Caco-2 (cell line): ENCODE measurements around the gene CDC42BPB. TPM values are rescaled to one million over a fixed set of nuclear protein-coding genes. Genes with fewer than 3 reads are reported as not detected.

Experiments used
- BruUV-seq: library from RNA; stranded (reverse); fragments of 400-500 nt; replicated peaks from 2 replicates; lab custom pipeline; 2021; lab: Mats Ljungman, UMichigan
- CTCF ChIA-PET: fragments of 300-600 bp; sonication (Branson Sonifier 250); formaldehyde crosslinking; loops from one replicate; lab custom pipeline; 2022; ENCODE audit warnings: antibody characterized with exemption; lab: Charles Lee
- POLR2A ChIA-PET: fragments of 300-600 bp; sonication (Branson Sonifier 250); formaldehyde crosslinking; loops from one replicate; lab custom pipeline; 2022; ENCODE audit warnings: antibody characterized with exemption; lab: Charles Lee
- DNase-seq, 2 experiments: peaks; one replicate each; pipeline versions ENCODE4 v3.0.0 to v3.0.0-alpha.2; 2020 to 2022
- H3K27me3 ChIP-seq: replicated peaks from 2 replicates; pipeline ENCODE4 v1.6.0; 2011; ENCODE audit warnings: low read length; ENCODE audit not compliant: control insufficient read depth, insufficient read depth
- H3K36me3 ChIP-seq: 2 replicates; pipeline ENCODE4 v1.5.1; 2011; ENCODE audit warnings: low read length; ENCODE audit not compliant: control insufficient read depth, insufficient read depth
- H3K4me1 ChIP-seq: fragments of 250-450 bp; sonication (Bioruptor Pico); 2 replicates; pipeline ENCODE4 v1.5.1; 2020; ENCODE audit warnings: mild to moderate bottlenecking
- H3K4me3 ChIP-seq: 2 replicates; pipeline ENCODE4 v1.5.1; 2011; ENCODE audit warnings: low read depth, mild to moderate bottlenecking, control low read depth, low read length
- H3K9me3 ChIP-seq: fragments of 250-450 bp; sonication (Bioruptor Pico); 2 replicates; pipeline ENCODE4 v1.5.1; 2020; ENCODE audit warnings: mild to moderate bottlenecking, moderate library complexity
- H3K27ac Mint-ChIP-seq: one replicate; pipeline ENCODE4 v1.8.0; 2022; ENCODE audit warnings: mixed read lengths; ENCODE audit not compliant: unreplicated experiment
- H3K27me3 Mint-ChIP-seq: one replicate; pipeline ENCODE4 v1.8.0; 2022; ENCODE audit warnings: mixed read lengths; ENCODE audit not compliant: insufficient read depth, unreplicated experiment
- H3K36me3 Mint-ChIP-seq: one replicate; pipeline ENCODE4 v1.8.0; 2022; ENCODE audit warnings: mild to moderate bottlenecking, mixed read lengths; ENCODE audit not compliant: insufficient read depth, unreplicated experiment
- H3K4me1 Mint-ChIP-seq: one replicate; pipeline ENCODE4 v1.8.0; 2022; ENCODE audit warnings: low read depth, mixed read lengths; ENCODE audit not compliant: unreplicated experiment
- H3K4me3 Mint-ChIP-seq: one replicate; pipeline ENCODE4 v1.8.0; 2022; ENCODE audit warnings: mild to moderate bottlenecking, moderate library complexity, mixed read lengths; ENCODE audit not compliant: unreplicated experiment
- H3K9me3 Mint-ChIP-seq: one replicate; pipeline ENCODE4 v1.8.0; 2022; ENCODE audit warnings: mixed read lengths; ENCODE audit not compliant: unreplicated experiment
- intact Hi-C: fragments of 100-400 bp; cut with micrococcal nuclease; formaldehyde crosslinking; loops from one replicate; pipeline ENCODE4 v1.10.0; 2022; ENCODE audit not compliant: unreplicated experiment
- total RNA-seq: library from RNA; stranded (reverse); gene quantifications from 2 replicates; pipeline ENCODE4 v1.2.3, GENCODE V29; 2022
- TF ChIP-seq, protein P1 (sequence below), 2 experiments: fragments of 200-600 bp in 1 of 2; IDR thresholded peaks; 1 replicate in 1 of 2; 2 replicates in 1 of 2; pipeline versions ENCODE4 v1.5.1 to v1.8.0; 2011 to 2022; ENCODE audit warnings: antibody characterized with exemption in 1 of 2, control low read depth in 1 of 2, inconsistent platforms in 1 of 2, low read depth in 1 of 2, low read length in 1 of 2, mild to moderate bottlenecking in 1 of 2, moderate library complexity in 1 of 2; ENCODE audit not compliant: insufficient read depth in 1 of 2, severe bottlenecking in 1 of 2, unreplicated experiment in 1 of 2

The CDC42BPB gene
- total RNA-seq, 1 experiment from 2014 or later, result 55.1 TPM

DNA sequence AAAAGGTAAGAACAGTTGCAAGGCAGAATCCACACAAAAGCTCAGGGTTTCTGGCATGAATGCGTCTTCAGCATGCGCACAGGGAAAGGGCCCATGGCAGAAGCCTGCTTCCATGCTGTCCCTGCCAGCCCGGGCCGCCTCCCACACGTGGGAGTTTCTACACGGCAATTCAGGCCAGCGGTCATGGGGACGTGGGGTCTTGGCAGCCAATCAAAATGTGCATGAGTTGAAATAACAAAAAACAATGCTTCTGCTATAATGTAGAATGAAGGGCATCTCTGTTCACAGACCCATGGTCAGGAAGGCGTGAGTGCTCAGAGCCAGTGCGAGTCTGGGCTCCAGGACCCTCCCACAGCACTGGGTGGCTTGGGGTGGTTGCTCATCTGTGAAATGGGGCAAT lies 106.3 kb downstream of the CDC42BPB start:
- Histone ChIP-seq H3K4me1 (no peaks in the 10 kb centered on the region), H3K4me3 (no peak overlapping the region), H3K9me3 (no peaks in the 10 kb centered on the region), H3K36me3 (peaks cover 1% of the 10 kb centered on the region; the same call in 1 of the 2 replicates), H3K27me3 (no peaks in the 10 kb centered on the region)
- Mint-ChIP-seq H3K4me1 (no peaks in the 10 kb centered on the region), H3K27me3 (no peaks in the 10 kb centered on the region), H3K9me3 (no peaks in the 10 kb centered on the region), H3K36me3 (peaks cover 30% of the 10 kb centered on the region), H3K27ac (no peak overlapping the region), H3K4me3 (no peak overlapping the region)
- no peak for DNase-seq
- CTCF ChIA-PET, result no interaction called here
- POLR2A ChIA-PET, result no interaction called here
- intact Hi-C loops, result no loop called here
- BruUV-seq, result no TSS peak
- TF ChIP-seq, protein P1, sequence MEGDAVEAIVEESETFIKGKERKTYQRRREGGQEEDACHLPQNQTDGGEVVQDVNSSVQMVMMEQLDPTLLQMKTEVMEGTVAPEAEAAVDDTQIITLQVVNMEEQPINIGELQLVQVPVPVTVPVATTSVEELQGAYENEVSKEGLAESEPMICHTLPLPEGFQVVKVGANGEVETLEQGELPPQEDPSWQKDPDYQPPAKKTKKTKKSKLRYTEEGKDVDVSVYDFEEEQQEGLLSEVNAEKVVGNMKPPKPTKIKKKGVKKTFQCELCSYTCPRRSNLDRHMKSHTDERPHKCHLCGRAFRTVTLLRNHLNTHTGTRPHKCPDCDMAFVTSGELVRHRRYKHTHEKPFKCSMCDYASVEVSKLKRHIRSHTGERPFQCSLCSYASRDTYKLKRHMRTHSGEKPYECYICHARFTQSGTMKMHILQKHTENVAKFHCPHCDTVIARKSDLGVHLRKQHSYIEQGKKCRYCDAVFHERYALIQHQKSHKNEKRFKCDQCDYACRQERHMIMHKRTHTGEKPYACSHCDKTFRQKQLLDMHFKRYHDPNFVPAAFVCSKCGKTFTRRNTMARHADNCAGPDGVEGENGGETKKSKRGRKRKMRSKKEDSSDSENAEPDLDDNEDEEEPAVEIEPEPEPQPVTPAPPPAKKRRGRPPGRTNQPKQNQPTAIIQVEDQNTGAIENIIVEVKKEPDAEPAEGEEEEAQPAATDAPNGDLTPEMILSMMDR (IDR thresholded peaks at IDR 0.05; ENCODE audit: insufficient read depth in 1 of 2, low read depth in 1 of 2, low read length in 1 of 2, severe bottlenecking in 1 of 2, unreplicated experiment in 1 of 2), result no peak

DNA sequence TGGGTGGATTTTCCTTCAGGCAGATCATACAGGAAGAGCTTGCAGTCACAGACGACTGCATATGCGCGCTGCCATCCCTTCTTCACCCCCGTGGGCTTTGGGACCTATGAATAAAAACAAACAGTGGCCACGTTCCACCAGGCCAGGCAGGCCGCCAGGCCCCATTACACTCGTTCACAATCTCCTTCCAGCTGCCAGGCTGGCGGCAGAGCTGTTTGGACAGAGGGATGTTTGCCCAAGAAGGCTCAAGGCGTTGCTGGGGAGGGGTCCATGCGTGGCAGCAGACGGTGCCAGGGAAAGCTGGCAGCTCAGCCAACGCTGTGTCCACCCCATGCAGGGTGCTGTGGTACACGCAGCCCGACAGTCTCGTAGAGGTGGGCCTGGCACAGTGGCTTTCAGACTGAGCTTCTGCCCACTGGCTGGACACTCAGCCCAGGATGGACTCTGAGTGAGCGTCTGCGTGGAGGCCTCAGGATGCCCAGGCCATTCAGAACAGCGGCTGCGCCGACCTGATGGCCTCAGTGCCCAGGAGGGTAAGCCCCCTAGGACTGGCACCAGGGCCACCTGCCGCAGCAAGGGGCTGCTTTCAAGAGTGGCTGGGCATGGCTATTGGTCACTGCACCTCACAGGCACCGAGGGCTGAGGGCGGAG lies 107.4 kb downstream of the CDC42BPB start:
- H3K27ac Mint-ChIP-seq, result no peak overlapping the region
- Histone ChIP-seq H3K4me1 (no peaks in the 10 kb centered on the region), H3K36me3 (peaks cover 1% of the 10 kb centered on the region; the same call in 1 of the 2 replicates), H3K9me3 (no peaks in the 10 kb centered on the region), H3K27me3 (no peaks in the 10 kb centered on the region), H3K4me3 (no peak overlapping the region)
- TF ChIP-seq, protein P1 (IDR thresholded peaks at IDR 0.05; ENCODE audit: insufficient read depth in 1 of 2, low read depth in 1 of 2, low read length in 1 of 2, severe bottlenecking in 1 of 2, unreplicated experiment in 1 of 2), result no peak
- no peaks in the 10 kb centered on the region for H3K27me3 Mint-ChIP-seq
- DNase-seq, result no peak
- POLR2A ChIA-PET, result no interaction called here
- CTCF ChIA-PET, result no interaction called here
- H3K9me3 Mint-ChIP-seq, result no peaks in the 10 kb centered on the region
- intact Hi-C loops, result no loop called here
- H3K36me3 Mint-ChIP-seq, result peaks cover 27% of the 10 kb centered on the region
- no TSS peak for BruUV-seq
- H3K4me3 Mint-ChIP-seq, result no peak overlapping the region
- no peaks in the 10 kb centered on the region for H3K4me1 Mint-ChIP-seq

DNA sequence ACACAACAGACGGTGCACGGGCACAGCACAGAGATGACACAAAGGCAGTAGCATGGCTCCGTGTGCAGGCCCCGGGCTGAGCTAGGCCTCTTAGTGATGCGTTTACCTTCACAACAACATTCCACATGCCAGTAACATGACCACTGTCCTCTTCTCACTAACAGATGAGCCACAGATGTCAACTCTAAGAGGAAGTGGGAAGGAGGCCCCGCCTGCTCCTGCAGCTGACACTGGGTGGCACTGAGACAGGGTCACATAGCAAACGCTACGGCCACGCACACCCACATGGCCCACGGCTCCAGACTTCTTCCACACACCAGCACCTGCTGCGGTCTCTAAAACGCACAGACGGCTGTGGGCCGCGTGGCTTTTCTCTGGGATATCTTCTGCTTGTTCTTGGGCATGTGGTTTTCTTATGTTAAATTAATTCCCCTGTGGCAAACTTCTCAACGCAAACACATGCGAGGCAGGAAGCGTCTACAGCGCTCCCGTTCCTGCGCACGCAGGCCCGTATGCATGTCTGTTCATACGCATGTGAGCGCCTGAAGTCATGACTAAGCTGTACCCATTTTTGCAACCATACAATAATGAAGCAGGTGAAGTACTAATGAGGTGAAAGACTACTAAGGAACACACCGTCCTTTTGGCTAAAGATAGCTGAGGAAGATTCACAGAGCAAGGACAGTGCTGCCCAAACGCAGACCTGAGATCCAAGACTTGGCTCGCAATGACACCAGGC lies 108.1 kb downstream of the CDC42BPB start:
- intact Hi-C loops, result no loop called here
- Histone ChIP-seq H3K4me3 (no peak overlapping the region), H3K27me3 (no peaks in the 10 kb centered on the region), H3K9me3 (no peaks in the 10 kb centered on the region), H3K36me3 (peaks cover 3% of the 10 kb centered on the region; the same call in 1 of the 2 replicates), H3K4me1 (no peaks in the 10 kb centered on the region)
- ChIA-PET CTCF (no interaction called here), POLR2A (no interaction called here)
- Mint-ChIP-seq H3K9me3 (no peaks in the 10 kb centered on the region), H3K36me3 (peaks cover 26% of the 10 kb centered on the region), H3K27me3 (no peaks in the 10 kb centered on the region), H3K4me3 (no peak overlapping the region), H3K27ac (no peak overlapping the region), H3K4me1 (no peaks in the 10 kb centered on the region)
- DNase-seq, result no peak
- no TSS peak for BruUV-seq
- TF ChIP-seq, protein P1 (IDR thresholded peaks at IDR 0.05; ENCODE audit: insufficient read depth in 1 of 2, low read depth in 1 of 2, low read length in 1 of 2, severe bottlenecking in 1 of 2, unreplicated experiment in 1 of 2), result no peak
